GM12874 (cell line): Measurements from ENCODE around the gene MAFG.

ENCODE experiments used
- TF ChIP-seq, protein P1 (sequence below): IDR thresholded peaks from 2 replicates; pipeline ENCODE4 v1.5.1; 2011; ENCODE audit warnings: low read depth, mild to moderate bottlenecking, control low read depth, low read length, moderate library complexity; ENCODE audit not compliant: insufficient read depth

Gene MAFG

DNA sequence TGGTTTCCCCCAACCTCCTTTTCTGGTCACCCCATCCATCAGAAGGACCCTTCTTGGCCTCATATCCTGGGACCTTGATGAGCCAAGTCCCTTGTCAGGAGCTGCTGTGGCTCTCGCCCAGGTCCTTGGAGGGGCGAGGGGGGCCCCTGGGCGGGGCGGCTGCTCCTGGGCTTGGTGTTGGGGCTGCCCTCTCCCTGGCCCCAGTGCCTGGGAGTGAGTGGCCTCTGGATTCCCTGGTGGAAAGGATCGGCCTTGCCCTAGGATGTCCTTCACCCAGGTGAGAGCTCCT lies 39.7 kb upstream of the MAFG start:
- TF ChIP-seq, protein P1, sequence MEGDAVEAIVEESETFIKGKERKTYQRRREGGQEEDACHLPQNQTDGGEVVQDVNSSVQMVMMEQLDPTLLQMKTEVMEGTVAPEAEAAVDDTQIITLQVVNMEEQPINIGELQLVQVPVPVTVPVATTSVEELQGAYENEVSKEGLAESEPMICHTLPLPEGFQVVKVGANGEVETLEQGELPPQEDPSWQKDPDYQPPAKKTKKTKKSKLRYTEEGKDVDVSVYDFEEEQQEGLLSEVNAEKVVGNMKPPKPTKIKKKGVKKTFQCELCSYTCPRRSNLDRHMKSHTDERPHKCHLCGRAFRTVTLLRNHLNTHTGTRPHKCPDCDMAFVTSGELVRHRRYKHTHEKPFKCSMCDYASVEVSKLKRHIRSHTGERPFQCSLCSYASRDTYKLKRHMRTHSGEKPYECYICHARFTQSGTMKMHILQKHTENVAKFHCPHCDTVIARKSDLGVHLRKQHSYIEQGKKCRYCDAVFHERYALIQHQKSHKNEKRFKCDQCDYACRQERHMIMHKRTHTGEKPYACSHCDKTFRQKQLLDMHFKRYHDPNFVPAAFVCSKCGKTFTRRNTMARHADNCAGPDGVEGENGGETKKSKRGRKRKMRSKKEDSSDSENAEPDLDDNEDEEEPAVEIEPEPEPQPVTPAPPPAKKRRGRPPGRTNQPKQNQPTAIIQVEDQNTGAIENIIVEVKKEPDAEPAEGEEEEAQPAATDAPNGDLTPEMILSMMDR: no peak

DNA sequence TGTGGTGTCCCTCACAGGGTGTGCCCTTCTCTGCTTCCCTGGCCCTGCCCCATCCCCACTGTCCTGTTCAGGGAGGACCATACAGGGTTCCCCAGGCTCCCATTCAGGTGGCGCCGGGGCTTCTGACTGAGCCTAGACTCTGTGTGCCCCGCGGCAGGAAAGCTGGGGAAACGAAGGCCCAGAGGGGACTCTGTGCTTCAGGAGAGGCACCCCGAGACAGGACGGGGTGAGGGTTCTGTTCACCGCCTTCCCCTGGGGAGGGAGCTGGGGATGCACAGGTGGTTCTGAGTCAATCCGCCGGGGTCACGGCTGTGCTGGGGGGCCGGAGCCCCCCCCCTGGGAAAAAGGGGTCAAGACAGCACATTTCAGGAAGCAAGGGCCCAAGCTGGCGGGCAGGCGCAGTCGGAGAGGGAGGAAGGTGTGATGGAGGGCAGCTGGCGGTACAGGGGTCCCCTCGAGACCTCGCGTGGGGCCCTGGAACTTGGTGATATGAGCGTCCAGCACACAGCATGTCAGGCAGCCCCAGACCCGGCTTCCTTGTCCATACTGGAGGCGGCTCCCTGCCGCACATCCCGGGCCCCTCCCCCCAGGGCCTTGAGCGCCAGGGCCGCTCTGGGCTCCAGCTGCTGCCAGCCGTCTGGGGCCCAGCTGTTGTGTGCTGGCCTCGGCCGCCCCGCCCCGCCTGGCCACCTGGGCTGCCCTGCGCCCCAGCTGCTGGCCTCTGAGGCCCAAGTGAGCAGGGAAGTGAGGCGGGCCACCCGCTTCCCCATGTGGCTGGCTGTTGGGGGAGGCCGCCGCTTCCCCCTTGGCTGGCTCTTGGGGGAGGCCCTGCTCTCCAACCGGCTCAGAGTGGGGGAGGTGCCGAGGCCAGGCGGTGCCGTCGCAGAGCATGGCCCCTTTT lies 39.1 kb upstream of the MAFG start:
- TF ChIP-seq, protein P1: no peak

DNA sequence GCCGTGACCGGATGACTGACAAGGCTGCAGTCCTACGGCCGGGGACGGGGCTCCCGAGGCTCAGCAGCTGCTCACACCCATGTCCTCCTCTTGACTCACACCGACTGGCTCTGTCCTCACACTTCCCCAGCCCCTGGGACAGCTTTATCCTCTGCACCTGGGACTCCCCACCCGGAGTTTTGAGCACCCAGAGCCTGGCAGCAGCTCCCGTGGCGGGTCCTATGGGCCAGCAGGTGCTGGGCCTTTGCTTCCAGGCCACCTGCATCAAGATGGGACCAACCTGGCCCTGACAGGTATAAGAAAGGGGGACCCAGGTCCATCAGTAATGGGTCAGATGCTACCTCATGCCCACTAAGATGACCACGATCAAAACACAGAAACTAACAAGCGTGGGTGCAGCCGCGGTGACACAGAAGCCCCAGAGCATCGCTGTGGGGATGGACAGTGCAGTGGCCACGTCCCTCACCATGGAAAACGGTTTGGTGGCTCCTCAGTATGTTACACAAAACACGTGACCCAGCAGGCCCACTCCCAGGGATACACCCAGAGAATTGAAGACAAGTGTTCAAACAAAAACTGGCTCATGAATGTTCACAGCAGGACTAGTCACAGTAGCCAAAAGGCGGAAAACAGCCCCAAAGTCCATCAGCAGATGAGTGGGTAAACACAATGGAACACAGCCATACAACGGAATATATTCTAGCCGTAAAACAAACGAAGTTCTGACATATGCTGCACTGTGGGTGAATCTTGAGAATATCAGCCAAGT lies 36.7 kb upstream of the MAFG start:
- TF ChIP-seq, protein P1: no peak

DNA sequence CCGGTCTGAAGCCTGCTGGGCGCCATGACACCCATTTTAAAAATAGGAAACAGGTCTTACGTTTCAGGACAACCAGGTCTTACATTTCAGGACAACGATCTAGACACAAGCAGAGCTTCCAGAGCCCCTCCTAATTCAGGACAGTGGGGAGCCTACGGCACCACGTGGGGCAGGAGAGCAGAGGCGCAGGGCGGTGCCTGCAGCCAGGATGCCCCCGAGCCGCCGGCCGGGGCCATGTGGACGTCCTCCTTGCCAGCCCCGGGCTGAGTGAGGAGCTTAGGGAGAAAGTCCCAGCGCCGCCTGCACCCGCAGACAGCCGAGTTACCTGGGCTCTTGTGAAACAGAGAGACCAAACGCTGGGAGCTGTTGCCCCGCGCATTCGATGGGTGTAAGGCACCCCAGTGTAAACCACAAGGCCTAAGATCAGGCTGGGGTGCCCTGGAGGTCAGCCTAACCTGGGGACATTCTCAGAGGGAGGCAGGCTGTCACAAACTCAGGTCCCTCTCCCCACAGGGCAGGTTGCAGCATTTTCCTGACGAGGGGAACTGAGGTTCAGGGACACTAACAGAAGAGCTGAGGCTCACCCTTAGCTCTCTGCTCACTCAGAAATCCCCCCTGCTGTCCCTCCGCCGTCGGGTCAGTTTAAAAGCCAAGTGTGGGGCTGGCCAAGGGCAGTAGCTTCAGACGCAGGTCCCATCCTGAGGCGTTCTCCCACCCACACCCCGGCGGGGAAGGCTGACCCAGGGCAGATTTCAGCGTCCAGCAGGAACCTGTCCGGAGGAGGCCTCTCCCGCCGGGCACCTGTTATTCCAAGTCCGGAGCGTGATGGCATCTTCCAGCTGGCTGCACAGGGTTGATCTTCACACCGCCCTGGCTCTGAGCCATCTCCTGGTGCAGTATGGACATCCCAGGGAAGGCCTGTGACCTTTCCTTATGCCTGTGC lies 35.2 kb upstream of the MAFG start:
- TF ChIP-seq, protein P1: no peak

DNA sequence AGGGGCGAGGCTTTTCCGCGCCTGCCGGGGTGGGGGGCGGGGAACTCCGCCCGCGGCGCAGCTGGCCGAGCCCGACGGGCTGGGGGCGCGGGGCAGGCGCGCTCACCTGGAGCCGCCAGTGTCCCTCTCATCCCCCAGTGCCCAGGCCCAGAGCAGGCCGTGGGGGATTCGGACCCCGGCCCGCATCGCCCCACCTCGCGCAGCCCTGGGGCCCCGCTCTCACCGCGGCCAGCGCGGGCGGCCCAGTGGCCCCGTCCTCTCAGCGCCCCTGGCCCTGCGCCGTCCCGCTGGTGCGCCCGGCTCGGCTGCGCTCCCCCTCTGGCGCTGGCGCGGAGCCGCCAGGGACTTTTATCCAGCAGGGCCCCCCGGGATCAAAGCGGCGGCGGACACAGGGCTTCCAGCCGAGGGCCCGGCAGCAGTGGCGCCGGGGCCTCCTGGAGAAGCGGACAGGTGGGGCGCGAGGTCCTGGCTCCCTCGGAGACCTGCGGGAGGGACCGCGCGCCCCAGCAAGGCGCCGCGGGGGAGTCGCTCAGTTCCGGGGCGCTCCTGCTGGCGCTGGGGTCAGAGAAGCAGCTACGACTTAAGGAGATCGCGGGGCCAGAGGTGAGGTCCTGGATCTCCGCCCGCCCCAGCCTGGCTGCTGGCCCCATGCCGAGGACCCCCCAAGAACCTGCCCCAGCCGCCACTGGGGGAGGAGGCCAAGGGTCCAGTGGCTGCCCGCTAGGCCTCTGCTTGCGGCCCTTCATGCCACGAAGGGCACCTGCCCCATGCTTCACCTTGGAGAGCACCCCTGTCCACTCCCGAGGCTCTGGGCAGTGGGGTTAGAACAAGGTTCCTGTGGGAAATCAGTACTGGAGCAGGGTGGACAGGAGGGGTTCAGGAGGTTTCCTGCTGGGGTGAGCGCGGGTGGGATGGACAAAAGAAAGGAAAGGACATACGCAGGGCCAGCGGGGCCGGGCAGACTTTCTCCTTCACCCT lies 34.3 kb upstream of the MAFG start:
- TF ChIP-seq, protein P1: no peak

DNA sequence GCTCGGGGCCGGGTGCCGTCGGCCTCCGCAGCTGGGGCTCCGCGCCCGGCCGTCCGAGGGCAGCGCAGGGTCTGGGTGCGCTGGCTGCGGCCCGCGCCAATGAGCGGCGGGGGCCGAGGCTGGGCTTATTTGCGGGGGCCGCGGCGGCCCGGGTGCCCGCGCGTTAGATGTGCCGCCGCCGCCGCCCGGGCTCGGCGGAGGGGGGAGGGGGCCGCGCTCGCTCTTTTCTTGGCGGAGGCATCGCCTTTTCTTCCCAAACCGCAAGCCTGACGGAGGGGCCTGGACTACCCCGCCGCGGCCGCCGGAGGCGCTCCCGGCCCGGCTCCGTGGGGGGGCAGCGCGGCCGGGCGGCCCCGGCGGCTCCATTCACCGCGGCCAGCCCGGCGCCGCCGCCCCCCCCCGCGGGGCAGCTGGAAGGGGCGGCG lies 33.6 kb upstream of the MAFG start, which contains the start of gene NOTUM:
NOTUM (minus strand) TSS at position 101 of the 425 bp plus-strand sequence. CDS start 278 bp downstream, outside the sequence.
- TF ChIP-seq, protein P1: peak; percentile 24; the same call in 1 of the 2 replicates
